Left renal pelvis (tissue), 4 donors: ENCODE measurements around the gene PRKCZ. TPM values are rescaled to one million over a fixed set of nuclear protein-coding genes. Genes with fewer than 3 reads are reported as not detected.
A peak's percentile ranks its signal among the peaks of the same experiment; 100 is the strongest.

Experiments
- DNase-seq, 4 donors: peaks; one replicate each; pipeline ENCODE4 v3.0.0-alpha.2; 2013; ENCODE audit warnings: low read depth in 4 of 4, low spot score in 3 of 4
- polyA plus RNA-seq, 4 donors: library from polyadenylated mRNA; unstranded; fragments of 120-200 nt; gene quantifications; one replicate each; pipeline ENCODE4 v1.2.1, GENCODE V29; 2013; ENCODE audit not compliant: insufficient read length in 4 of 4

PRKCZ gene
- polyA plus RNA-seq, 4 donors: 7.2 to 35.9 (median 32.7) TPM

GRCh38 chr1:2215329-2215728 lies 165.1 kb downstream of the PRKCZ start:
- no peak for DNase-seq

- no peak for DNase-seq
These were observed 165.9 kb downstream of the PRKCZ start for GRCh38 chr1:2215909-2216766.

GRCh38 chr1:2216767-2217058 lies 166.5 kb downstream of the PRKCZ start:
- no peak for DNase-seq

GRCh38 chr1:2221271-2221670 lies 171.1 kb downstream of the PRKCZ start:
- no peak for DNase-seq

- no peak for DNase-seq
These were observed 174.0 kb downstream of the PRKCZ start for GRCh38 chr1:2224170-2224584.

GRCh38 chr1:2224631-2225428 lies 174.6 kb downstream of the PRKCZ start:
- DNase-seq: no peak

- no peak for DNase-seq
These were observed 176.5 kb downstream of the PRKCZ start for GRCh38 chr1:2226525-2227345.

GRCh38 chr1:2227346-2228156 lies 177.3 kb downstream of the PRKCZ start:
- DNase-seq: peak; percentile 87 to 96 (median 94)

GRCh38 chr1:2228157-2228594 lies 178.0 kb downstream of the PRKCZ start, which contains the start of gene SKI:
Gene SKI, plus strand, starts transcription at chr1:2228319. Its CDS starts 448 bp downstream, at chr1:2228767.
- no peak for DNase-seq

- no peak for DNase-seq
These were observed 178.5 kb downstream of the PRKCZ start for GRCh38 chr1:2228694-2229036.

GRCh38 chr1:2229037-2229864 lies 179.0 kb downstream of the PRKCZ start:
- no peak for DNase-seq

- no peak for DNase-seq
These were observed 179.9 kb downstream of the PRKCZ start for GRCh38 chr1:2229911-2230731.

GRCh38 chr1:2230781-2231531 lies 180.7 kb downstream of the PRKCZ start:
- no peak for DNase-seq

- DNase-seq: no peak
These were observed 181.5 kb downstream of the PRKCZ start for GRCh38 chr1:2231532-2232254.

- DNase-seq: no peak
These were observed 182.2 kb downstream of the PRKCZ start for GRCh38 chr1:2232255-2232915.

GRCh38 chr1:2232916-2233438 lies 182.8 kb downstream of the PRKCZ start:
- DNase-seq: no peak
